HepG2 (cell line): ENCODE results near the gene MIF4GD. TPM values are rescaled to one million over a fixed set of nuclear protein-coding genes. Genes with fewer than 3 reads are reported as not detected.
A peak's percentile ranks its signal among the peaks of the same experiment; 100 is the strongest.

Source experiments
- ATM ChIP-seq: fragments of 450-650 bp; IDR thresholded peaks from 2 replicates; pipeline ENCODE4 v1.7.1; 2017; ENCODE audit warnings: mild to moderate bottlenecking, borderline replicate concordance
- DBP ChIP-seq: sonication (generic); formaldehyde crosslinking; IDR thresholded peaks from 2 replicates; pipeline ENCODE4 v1.4.0; 2020; ENCODE audit warnings: missing genetic modification reagents; ENCODE audit errors: not compliant biosample characterization
- E2F5 ChIP-seq: sonication (generic); formaldehyde crosslinking; conservative IDR thresholded peaks from 2 replicates; pipeline ENCODE4 v1.4.0; 2020; ENCODE audit warnings: missing genetic modification reagents
- EHMT2 ChIP-seq: fragments of 200-600 bp; sonication (generic); IDR thresholded peaks from 2 replicates; pipeline ENCODE4 v1.7.0; 2017; ENCODE audit warnings: antibody characterized with exemption, low read depth, low read length, borderline replicate concordance
- FOXK2 ChIP-seq: fragments of 450-650 bp; IDR thresholded peaks from 2 replicates; pipeline ENCODE4 v1.6.1; 2016
- HMG20A ChIP-seq: IDR thresholded peaks from 2 replicates; pipeline ENCODE4 v1.6.1; 2016; ENCODE audit warnings: borderline replicate concordance
- KDM4B ChIP-seq: sonication (generic); formaldehyde crosslinking; IDR thresholded peaks from 2 replicates; pipeline ENCODE4 v1.4.0; 2020; ENCODE audit warnings: missing genetic modification reagents
- KDM6A ChIP-seq: IDR thresholded peaks from 2 replicates; pipeline ENCODE4 v1.6.1; 2016; ENCODE audit warnings: low read depth
- MEIS2 ChIP-seq: sonication (generic); formaldehyde crosslinking; IDR thresholded peaks from 2 replicates; pipeline ENCODE4 v1.9.0; 2021; ENCODE audit warnings: mild to moderate bottlenecking, missing genetic modification reagents
- MIXL1 ChIP-seq: IDR thresholded peaks from 2 replicates; pipeline ENCODE4 v1.6.1; 2016
- PLSCR1 ChIP-seq: sonication (generic); formaldehyde crosslinking; IDR thresholded peaks from 2 replicates; pipeline ENCODE4 v1.5.0; 2020; ENCODE audit warnings: missing genetic modification reagents, mild to moderate bottlenecking, borderline replicate concordance
- SP1 ChIP-seq, 2 experiments: fragments of 450-650 bp in 1 of 2; sonication (generic) in 1 of 2; formaldehyde crosslinking in 1 of 2; IDR thresholded peaks; 2 replicates each; pipeline versions ENCODE4 v1.4.0 to v1.6.1; 2016 to 2020; ENCODE audit warnings: missing genetic modification reagents in 1 of 2
- SRF ChIP-seq: IDR thresholded peaks from 2 replicates; pipeline ENCODE4 v1.6.1; 2011; ENCODE audit warnings: mild to moderate bottlenecking, low read depth, low read length, moderate library complexity
- TFDP2 ChIP-seq: sonication (generic); formaldehyde crosslinking; IDR thresholded peaks from 2 replicates; pipeline ENCODE4 v1.4.0; 2020; ENCODE audit warnings: missing genetic modification reagents
- THAP7 ChIP-seq: sonication (generic); formaldehyde crosslinking; IDR thresholded peaks from 2 replicates; pipeline ENCODE4 v1.8.1; 2023; ENCODE audit warnings: mild to moderate bottlenecking, missing genetic modification reagents
- ZMYM2 ChIP-seq: sonication (generic); formaldehyde crosslinking; IDR thresholded peaks from 2 replicates; pipeline ENCODE4 v1.8.0; 2022; ENCODE audit warnings: mild to moderate bottlenecking, missing genetic modification reagents
- ZNF101 ChIP-seq: sonication (generic); formaldehyde crosslinking; IDR thresholded peaks from 2 replicates; pipeline ENCODE4 v1.4.0; 2020; ENCODE audit warnings: mild to moderate bottlenecking, low read depth, missing genetic modification reagents, borderline replicate concordance
- ZNF17 ChIP-seq: sonication (generic); formaldehyde crosslinking; IDR thresholded peaks from 2 replicates; pipeline ENCODE4 v1.5.0; 2020; ENCODE audit warnings: mild to moderate bottlenecking, missing genetic modification reagents
- ZNF235 ChIP-seq: sonication (generic); formaldehyde crosslinking; IDR thresholded peaks from 2 replicates; pipeline ENCODE4 v1.8.1; 2023; ENCODE audit warnings: mild to moderate bottlenecking, missing genetic modification reagents, borderline replicate concordance
- ZNF33B ChIP-seq: sonication (generic); formaldehyde crosslinking; IDR thresholded peaks from 2 replicates; pipeline ENCODE4 v1.5.1; 2020; ENCODE audit warnings: mild to moderate bottlenecking, missing genetic modification reagents
- ZNF362 ChIP-seq: sonication (generic); formaldehyde crosslinking; IDR thresholded peaks from 2 replicates; pipeline ENCODE4 v1.4.0; 2020; ENCODE audit warnings: missing genetic modification reagents, mild to moderate bottlenecking, borderline replicate concordance
- ZNF761 ChIP-seq: sonication (generic); formaldehyde crosslinking; conservative IDR thresholded peaks from 2 replicates; pipeline ENCODE4 v1.4.0; 2020; ENCODE audit warnings: mild to moderate bottlenecking, missing genetic modification reagents
- ZSCAN22 ChIP-seq: sonication (generic); formaldehyde crosslinking; IDR thresholded peaks from 2 replicates; pipeline ENCODE4 v1.4.0; 2020; ENCODE audit warnings: mild to moderate bottlenecking, missing genetic modification reagents
- ZZZ3 ChIP-seq: sonication (generic); formaldehyde crosslinking; IDR thresholded peaks from 2 replicates; pipeline ENCODE4 v1.4.0; 2020; ENCODE audit warnings: missing genetic modification reagents, mild to moderate bottlenecking, borderline replicate concordance
- polyA plus RNA-seq, 8 experiments: library from polyadenylated mRNA; depleted of rRNA in 3 of 8; stranded (reverse) in 7 of 8; unstranded in 1 of 8; fragments of >200 nt; fragmentation: Illumina TruSeq in 4 of 8; extraction: Trizol in 4 of 8; gene quantifications; 2 replicates each; pipeline versions ENCODE4 v1.2.1 to v1.2.3, GENCODE V29; 2011 to 2016; ENCODE audit warnings: low read depth in 4 of 8, missing spikeins in 1 of 8, mixed read lengths in 1 of 8; ENCODE audit not compliant: insufficient read depth in 1 of 8
- total RNA-seq, 5 experiments: library from RNA; depleted of rRNA; stranded (reverse); fragments of >200 nt; fragmentation: Illumina TruSeq; extraction: Trizol; gene quantifications; 2 replicates each; pipeline ENCODE4 v1.2.3, GENCODE V29; 2016; ENCODE audit warnings: low read depth in 1 of 5

Gene MIF4GD
- total and polyA plus RNA-seq, 2 of the 13 experiments (the other 11 are each of a cell fraction or from before 2014, with no cell fraction given): 14.0 to 28.0 TPM

GRCh38 chr17:75270218-75270965 lies 639 bp downstream of the MIF4GD start (continued):
- no peak for TF ChIP-seq E2F5
- peak; percentile 52; the same call in 1 of the 2 replicates for TF ChIP-seq ZZZ3 (CRISPR knock-in tag)
- peak; percentile 50; the same call in 1 of the 2 replicates for TF ChIP-seq ZMYM2 (CRISPR knock-in tag)
- TF ChIP-seq MIXL1: 0 out of 2 replicates have a peak, but pooled peaks have one; percentile 14
- TF ChIP-seq ZNF235: peak; percentile 62; the same call in 1 of the 2 replicates
- no peak; the same call in 1 of the 2 replicates for TF ChIP-seq MEIS2 (CRISPR knock-in tag)
- TF ChIP-seq ZNF33B: peak; percentile 48; the same call in 1 of the 2 replicates
- TF ChIP-seq ZNF101 (CRISPR knock-in tag): no peak; the same call in 1 of the 2 replicates
- no peak for TF ChIP-seq EHMT2
- no peak for TF ChIP-seq ATM
- peak; percentile 82; the same call in 1 of the 2 replicates for TF ChIP-seq THAP7 (CRISPR knock-in tag)
- no peak for TF ChIP-seq HMG20A (CRISPR knock-in tag)
- TF ChIP-seq KDM4B (CRISPR knock-in tag): 0 out of 2 replicates have a peak, but pooled peaks have one; percentile 19
- no peak for TF ChIP-seq KDM6A (CRISPR knock-in tag)
- TF ChIP-seq DBP (CRISPR knock-in tag): no peak
- TF ChIP-seq ZNF362 (CRISPR knock-in tag): no peak
- no peak for TF ChIP-seq ZNF17 (CRISPR knock-in tag)
- no peak for TF ChIP-seq ZSCAN22 (CRISPR knock-in tag)
- TF ChIP-seq SP1 (IDR thresholded peaks at IDR 0.05): no peak
- 0 out of 2 replicates have a peak, but pooled peaks have one; percentile 44 for TF ChIP-seq SP1 (CRISPR knock-in tag; IDR thresholded peaks at IDR 0.05)
- TF ChIP-seq PLSCR1 (CRISPR knock-in tag): no peak
- TF ChIP-seq TFDP2 (CRISPR knock-in tag): peak; percentile 58
- TF ChIP-seq FOXK2: no peak
- no peak for TF ChIP-seq SRF
- peak; percentile 88; the same call in 1 of the 2 replicates for TF ChIP-seq ZNF761 (CRISPR knock-in tag)
